ENCODE data around the gene RRP1.
A peak's percentile ranks its signal among the peaks of the same experiment; 100 is the strongest.

The RRP1 gene

GRCh38 chr21:43775795-43776430 is 13.5 kb upstream of the RRP1 start, which contains the start of gene CSTB:
Gene CSTB (minus strand): TSS chr21:43776308. CDS start chr21:43776269, 39 bp downstream.
- peak; percentile 80 for DNase-seq (ENCODE audit: low read depth in 2 of 2)

- DNase-seq (ENCODE audit: low read depth in 2 of 2) = no peak
These were observed 11.4 kb upstream of the RRP1 start for GRCh38 chr21:43777953-43778352.

- no peak for DNase-seq (ENCODE audit: low read depth in 2 of 2)
These were observed 10.7 kb upstream of the RRP1 start for GRCh38 chr21:43778469-43779335.

GRCh38 chr21:43779660-43780059 is 9.7 kb upstream of the RRP1 start:
- DNase-seq (ENCODE audit: low read depth in 2 of 2) = no peak

GRCh38 chr21:43781846-43782245 is 7.5 kb upstream of the RRP1 start:
- no peak for DNase-seq (ENCODE audit: low read depth in 2 of 2)

- no peak for DNase-seq (ENCODE audit: low read depth in 2 of 2)
These were observed 6.8 kb upstream of the RRP1 start for GRCh38 chr21:43782431-43783097.

- no peak for DNase-seq (ENCODE audit: low read depth in 2 of 2)
These were observed 6.2 kb upstream of the RRP1 start for GRCh38 chr21:43783098-43783700.

- DNase-seq (ENCODE audit: low read depth in 2 of 2) = no peak
These were observed 4.2 kb upstream of the RRP1 start for GRCh38 chr21:43785134-43785533.

GRCh38 chr21:43786300-43786806 is 3.0 kb upstream of the RRP1 start:
- DNase-seq (ENCODE audit: low read depth in 2 of 2) = no peak

- DNase-seq (ENCODE audit: low read depth in 2 of 2) = no peak
These were observed 2.5 kb upstream of the RRP1 start for GRCh38 chr21:43786807-43787440.

GRCh38 chr21:43790010-43790524 is 690 bp downstream of the RRP1 start:
- no peak for DNase-seq (ENCODE audit: low read depth in 2 of 2)

- DNase-seq (ENCODE audit: low read depth in 2 of 2) = no peak
These were observed 3.0 kb downstream of the RRP1 start for GRCh38 chr21:43792406-43792805.

GRCh38 chr21:43793243-43793642 is 3.9 kb downstream of the RRP1 start:
- no peak for DNase-seq (ENCODE audit: low read depth in 2 of 2)

- DNase-seq (ENCODE audit: low read depth in 2 of 2) = no peak
These were observed 4.9 kb downstream of the RRP1 start for GRCh38 chr21:43794311-43794710.

- no peak for DNase-seq (ENCODE audit: low read depth in 2 of 2)
These were observed 5.5 kb downstream of the RRP1 start for GRCh38 chr21:43794857-43795256.

- no peak for DNase-seq (ENCODE audit: low read depth in 2 of 2)
These were observed 8.0 kb downstream of the RRP1 start for GRCh38 chr21:43797415-43797814.

- no peak for DNase-seq (ENCODE audit: low read depth in 2 of 2)
These were observed 8.7 kb downstream of the RRP1 start for GRCh38 chr21:43797925-43798715.

- no peak for DNase-seq (ENCODE audit: low read depth in 2 of 2)
These were observed 10.0 kb downstream of the RRP1 start for GRCh38 chr21:43799301-43799840.

- no peak for DNase-seq (ENCODE audit: low read depth in 2 of 2)
These were observed 10.7 kb downstream of the RRP1 start for GRCh38 chr21:43800124-43800523.

GRCh38 chr21:43800566-43800965 is 11.2 kb downstream of the RRP1 start:
- DNase-seq (ENCODE audit: low read depth in 2 of 2) = no peak
